DMS114 treated with DMSO at 0.1 percent for 48 hours (cell line): ENCODE results near the gene MYOF.
"Not testable (repeated sequence)": the region's sequence is repeated elsewhere in the genome, so short reads cannot be mapped to it uniquely, and the experiment has no call there.

Experiments used
- DNase-seq: peaks from one replicate; lab custom pipeline; 2025; ENCODE audit not compliant: unreplicated experiment; lab: John Stamatoyannopoulos, UW

The MYOF gene

GRCh38 chr10:93392121-93392520 lies 90.0 kb downstream of the MYOF start:
- no peak for DNase-seq

GRCh38 chr10:93390306-93391090 lies 91.6 kb downstream of the MYOF start:
- DNase-seq: no peak

DNA sequence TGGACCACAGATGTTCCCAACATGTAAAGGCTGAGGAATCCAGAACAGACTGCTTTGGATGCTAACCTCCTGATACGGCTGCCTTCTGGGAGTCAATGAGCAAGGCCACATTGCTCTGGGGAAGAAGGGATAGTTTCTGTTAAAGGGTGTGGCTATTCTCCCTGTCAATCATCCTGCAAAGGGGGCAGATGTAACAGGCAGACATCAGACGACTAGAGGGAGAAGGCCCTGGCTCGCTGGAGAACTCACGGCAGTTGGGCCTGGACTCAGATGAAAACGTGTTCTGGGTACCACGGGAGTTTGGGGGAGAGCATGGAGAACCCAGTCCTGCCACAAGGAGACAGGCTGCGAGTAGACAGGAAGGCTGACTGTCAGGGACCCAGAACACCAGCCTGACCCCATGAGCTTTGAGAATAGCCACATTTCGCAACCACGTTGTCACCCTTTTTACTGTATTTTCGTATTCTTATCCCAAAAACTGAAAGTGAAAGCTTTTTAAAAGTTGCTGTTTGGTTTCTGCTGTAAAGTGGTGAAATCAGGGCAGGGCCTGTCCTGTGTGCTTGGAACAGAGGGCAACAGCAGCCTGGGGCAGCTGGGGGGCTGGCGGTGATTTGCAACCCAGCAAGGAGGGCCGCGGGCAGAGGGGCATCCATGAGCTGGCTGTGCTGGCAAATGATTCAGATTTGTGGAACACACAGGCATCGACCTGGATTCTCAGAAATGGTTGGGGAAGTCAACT lies 95.3 kb downstream of the MYOF start:
- no peak for DNase-seq

DNA sequence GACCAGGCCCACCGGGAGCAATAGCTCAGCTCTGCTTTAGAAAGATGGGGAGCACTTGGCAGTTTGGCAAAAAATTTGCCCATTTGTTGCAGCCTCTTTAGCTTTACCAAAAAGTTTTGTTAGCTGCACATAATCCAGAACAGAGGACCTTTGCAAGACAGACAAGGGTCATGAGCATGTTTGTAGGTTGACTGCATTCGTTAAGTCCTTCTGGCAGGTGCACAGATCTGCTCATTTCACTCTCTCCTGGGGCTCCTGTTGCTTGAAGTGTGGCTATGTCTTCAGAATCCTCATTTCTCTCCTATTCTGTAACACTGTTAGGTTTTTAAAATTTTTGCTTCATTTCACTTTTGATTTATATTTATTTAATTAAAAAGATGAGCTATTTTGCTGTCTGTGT lies 96.8 kb downstream of the MYOF start:
- no peak for DNase-seq

DNA sequence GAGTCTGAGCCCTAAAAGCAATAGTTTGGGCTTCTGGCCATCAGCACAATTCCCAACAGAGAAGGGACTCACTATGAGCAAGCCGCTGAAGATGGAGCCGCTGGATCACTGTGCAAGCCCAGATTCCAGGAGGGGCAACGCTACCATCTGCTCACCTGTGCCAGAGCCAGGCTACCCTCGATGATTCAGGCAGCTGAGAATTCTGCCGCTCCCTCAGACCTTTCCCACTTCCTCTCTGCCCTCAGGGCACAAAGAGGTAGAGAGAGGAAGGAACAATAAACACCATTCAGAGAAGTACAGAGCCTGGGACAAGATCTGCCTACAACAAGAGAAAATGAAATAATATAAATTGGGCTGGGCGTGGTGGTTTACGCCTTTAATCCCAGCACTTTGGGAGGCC lies 98.1 kb downstream of the MYOF start:
- DNase-seq: no peak

- DNase-seq: no peak
These were observed 98.6 kb downstream of the MYOF start for GRCh38 chr10:93383562-93383981.

DNA sequence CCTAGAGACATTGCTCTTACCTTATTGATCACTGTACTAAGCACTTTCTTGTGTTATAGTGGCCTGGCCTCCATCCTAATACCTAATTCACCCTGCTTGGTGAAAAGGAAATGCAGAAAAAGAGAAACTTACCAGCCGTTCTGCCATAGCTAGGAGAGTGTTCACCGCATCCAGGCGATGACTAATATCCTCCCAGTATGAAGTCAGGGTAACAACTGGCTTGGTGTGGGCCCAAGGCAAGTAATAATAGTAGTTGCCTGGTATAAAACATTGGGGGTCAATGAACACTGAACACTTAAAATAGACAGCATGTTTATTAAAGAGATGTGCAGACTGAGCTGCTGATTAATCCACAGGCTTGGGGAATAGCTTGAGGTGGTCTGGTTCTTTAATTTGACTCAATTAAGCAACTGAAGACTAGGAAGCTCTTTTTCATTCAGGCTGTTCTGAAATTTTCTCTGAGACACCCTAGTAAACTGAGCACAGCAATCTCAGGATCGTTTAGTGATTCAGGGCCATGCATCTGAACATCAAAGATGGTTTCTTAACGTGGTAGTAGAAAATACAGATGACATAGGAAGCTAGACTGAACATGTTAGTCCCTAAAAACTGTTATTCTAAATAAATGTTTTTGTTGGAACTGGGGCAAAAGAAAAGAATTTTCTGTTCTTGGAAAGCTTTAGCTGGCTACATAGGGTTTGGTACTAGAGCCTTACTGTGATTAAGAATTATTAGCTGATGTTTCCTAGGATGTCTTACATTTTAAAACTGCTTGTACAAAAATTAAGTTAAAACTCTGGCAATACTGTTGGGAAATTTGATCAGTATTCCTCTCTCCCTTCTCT lies 102.2 kb downstream of the MYOF start:
- no peak for DNase-seq

DNA sequence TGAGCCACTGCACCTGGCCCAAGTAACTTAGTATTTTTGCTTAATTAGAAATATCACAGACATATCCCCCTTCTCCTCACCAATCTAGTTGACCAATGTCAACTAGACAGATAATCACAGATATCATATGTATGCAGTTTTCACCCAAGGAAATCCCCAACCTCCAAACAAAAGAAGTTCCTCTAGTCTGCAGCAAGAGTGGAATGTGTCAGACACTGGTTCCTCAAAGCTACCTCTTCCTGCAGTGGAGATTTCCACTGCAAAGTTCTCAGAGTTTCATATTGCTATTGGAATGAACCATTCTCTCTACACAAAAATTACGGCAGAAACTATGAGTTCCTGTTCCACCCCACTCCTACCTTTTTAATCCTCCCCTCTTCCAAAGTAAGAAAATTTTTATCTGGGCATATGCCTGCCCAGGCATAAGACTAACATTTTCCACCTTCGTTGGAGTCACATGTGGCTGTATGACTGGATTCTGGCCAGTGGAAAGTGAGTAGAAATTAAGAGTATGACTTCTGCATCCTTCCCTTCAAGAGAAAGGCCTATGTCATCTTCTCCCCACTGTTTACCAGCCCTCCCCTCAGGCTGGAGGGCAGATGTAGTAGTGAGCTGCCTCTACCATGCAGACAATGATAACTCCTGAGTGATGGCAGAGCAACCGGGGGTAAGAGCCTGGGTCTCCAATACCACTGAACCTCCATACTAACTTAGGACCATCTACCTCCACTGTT lies 103.0 kb downstream of the MYOF start:
- no peak for DNase-seq

- DNase-seq: no peak
These were observed 104.1 kb downstream of the MYOF start for GRCh38 chr10:93378039-93378438.

GRCh38 chr10:93376372-93377293 lies 105.5 kb downstream of the MYOF start:
- DNase-seq: peak; percentile 79

DNA sequence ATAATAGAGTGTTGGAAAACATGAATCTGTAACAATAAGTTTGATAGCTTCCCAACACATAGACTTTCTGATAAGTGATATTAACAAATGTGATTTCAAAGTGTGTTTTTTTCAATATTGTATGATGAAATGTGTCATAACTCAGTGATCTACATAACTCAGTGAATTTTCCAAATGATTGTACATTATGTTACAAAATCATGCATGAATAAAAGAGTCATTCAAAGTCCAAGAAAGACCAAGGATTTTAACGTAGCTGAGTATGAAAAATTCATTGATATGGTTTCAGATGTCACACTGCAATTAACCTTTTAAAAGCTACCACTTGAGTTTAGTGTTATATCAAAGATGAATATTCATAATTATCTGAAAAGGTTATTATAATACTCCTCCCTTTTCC lies 111.2 kb downstream of the MYOF start:
- DNase-seq: no peak

- no peak for DNase-seq
These were observed 112.5 kb downstream of the MYOF start for GRCh38 chr10:93369588-93370164.

DNA sequence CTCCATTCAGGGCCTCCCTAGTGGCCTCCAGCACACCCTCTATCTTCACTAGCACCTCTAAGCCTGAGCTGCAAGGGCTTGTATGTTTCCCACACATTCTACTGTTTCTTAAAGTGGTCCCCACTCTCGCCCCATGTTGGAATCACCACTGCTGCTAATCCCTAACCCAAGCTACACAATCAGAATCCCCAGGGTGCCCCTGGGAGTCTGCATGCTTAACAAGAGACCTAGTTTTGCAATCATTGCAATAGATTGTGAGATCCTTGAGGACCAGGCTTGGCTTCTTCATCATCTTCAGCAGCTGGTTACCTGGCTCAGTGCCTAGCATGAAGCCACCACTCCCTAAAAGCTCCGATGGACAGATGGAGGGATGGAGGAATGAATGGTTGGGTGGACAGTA lies 113.9 kb downstream of the MYOF start:
- DNase-seq: no peak

DNA sequence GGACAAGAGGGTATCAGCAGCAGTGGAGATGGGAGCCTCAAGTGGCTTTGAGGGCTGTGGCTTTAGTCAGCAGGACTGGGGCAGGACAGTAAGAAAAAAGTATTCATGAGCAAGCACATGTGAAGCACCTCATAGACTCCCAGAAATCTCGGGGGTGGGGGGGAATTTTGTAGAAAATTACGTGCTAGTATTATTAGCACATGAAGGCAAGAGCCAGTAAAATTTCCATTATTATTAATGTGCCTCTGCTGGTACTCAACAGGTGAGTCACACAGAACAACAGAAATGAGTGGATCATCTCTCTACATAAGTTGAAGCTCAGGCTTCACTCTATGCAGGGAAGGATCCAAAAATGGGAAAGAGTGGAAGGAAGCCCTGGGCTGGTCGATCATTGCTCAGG lies 114.5 kb downstream of the MYOF start:
- no peak for DNase-seq

GRCh38 chr10:93364966-93365365 lies 117.2 kb downstream of the MYOF start:
- DNase-seq: no peak

GRCh38 chr10:93363891-93364648 lies 118.1 kb downstream of the MYOF start:
- DNase-seq: no peak

- not testable (repeated sequence) for DNase-seq
These were observed 123.7 kb downstream of the MYOF start for GRCh38 chr10:93358398-93358797.

DNA sequence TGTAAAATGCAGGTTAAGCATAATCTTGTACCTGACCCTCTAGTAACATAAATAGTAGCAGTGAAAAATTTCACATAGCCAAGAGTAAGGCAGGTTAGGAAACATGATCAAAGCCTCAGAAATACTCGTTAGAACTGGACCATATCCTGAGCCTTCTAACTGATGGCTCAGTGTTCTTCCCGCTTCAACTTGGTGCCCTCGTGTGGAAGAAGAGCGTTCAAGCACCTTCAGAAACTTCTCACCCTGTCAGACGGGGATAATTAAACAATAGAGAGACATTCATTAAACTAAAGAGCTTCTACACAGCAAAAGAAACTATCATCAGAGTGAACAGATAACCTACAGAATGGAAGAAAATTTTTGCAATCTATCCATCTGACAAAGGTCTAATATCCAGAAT lies 124.5 kb downstream of the MYOF start:
- peak; percentile 47 for DNase-seq

GRCh38 chr10:93356516-93356915 lies 125.6 kb downstream of the MYOF start:
- no peak for DNase-seq
